ENCODE measurements around the gene CLCN6.

Gene CLCN6

GRCh38 chr1:11880911-11881748 lies 75.1 kb downstream of the CLCN6 start:
- no peak for DNase-seq

- no peak for DNase-seq
These were observed 75.9 kb downstream of the CLCN6 start for GRCh38 chr1:11881749-11882441.

GRCh38 chr1:11882814-11883538 lies 77.0 kb downstream of the CLCN6 start:
- no peak for DNase-seq

- no peak for DNase-seq
These were observed 79.9 kb downstream of the CLCN6 start for GRCh38 chr1:11885916-11886315.

- no peak for DNase-seq
These were observed 81.1 kb downstream of the CLCN6 start for GRCh38 chr1:11886986-11887665.

GRCh38 chr1:11887666-11888007 lies 81.6 kb downstream of the CLCN6 start:
- no peak for DNase-seq

- no peak for DNase-seq
These were observed 82.3 kb downstream of the CLCN6 start for GRCh38 chr1:11888206-11888876.

- DNase-seq, result no peak
These were observed 82.9 kb downstream of the CLCN6 start for GRCh38 chr1:11888877-11889208.

- DNase-seq, result no peak
These were observed 85.6 kb downstream of the CLCN6 start for GRCh38 chr1:11891433-11892186.

All from activated CD4-positive, alpha-beta T cell treated with anti-CD3 and anti-CD28 coated beads, Interleukin-2, amount 50 U/mL, for 1 hour (primary cell).